HG02973 (cell line): Measurements from ENCODE around the gene GFPT1.
"Not testable (repeated sequence)": the region's sequence is repeated elsewhere in the genome, so short reads cannot be mapped to it uniquely, and the experiment has no call there.

ENCODE experiments used
- ATAC-seq: cut with Tn5 transposase; IDR thresholded peaks from one replicate; pipeline ENCODE4 v1.9.1; 2021; ENCODE audit warnings: moderate library complexity; ENCODE audit not compliant: unreplicated experiment

GFPT1 gene

DNA sequence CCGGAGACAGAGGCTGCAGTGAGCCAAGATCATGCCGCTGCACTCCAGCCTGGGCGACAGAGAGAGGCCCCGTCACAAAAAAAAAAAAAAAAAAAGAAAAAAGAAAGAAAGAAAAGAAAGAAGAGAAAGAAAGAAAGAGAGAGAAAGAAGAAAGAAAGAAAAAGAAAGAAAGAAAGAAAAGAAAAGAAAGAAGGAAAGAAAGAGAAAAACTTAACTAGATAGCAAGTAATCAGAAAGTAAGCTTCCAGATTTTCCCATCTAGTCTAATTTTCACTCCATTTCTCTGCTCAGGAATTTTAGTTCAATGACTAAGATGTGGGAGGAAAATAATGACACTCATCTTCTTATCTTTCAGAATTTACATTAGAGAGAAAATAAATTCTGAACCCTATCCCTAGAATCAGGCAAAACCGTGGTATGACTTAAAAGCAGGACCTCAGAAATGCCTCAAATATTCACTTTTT, 2.4 kb downstream of the GFPT1 start:
- ATAC-seq: no peak

DNA sequence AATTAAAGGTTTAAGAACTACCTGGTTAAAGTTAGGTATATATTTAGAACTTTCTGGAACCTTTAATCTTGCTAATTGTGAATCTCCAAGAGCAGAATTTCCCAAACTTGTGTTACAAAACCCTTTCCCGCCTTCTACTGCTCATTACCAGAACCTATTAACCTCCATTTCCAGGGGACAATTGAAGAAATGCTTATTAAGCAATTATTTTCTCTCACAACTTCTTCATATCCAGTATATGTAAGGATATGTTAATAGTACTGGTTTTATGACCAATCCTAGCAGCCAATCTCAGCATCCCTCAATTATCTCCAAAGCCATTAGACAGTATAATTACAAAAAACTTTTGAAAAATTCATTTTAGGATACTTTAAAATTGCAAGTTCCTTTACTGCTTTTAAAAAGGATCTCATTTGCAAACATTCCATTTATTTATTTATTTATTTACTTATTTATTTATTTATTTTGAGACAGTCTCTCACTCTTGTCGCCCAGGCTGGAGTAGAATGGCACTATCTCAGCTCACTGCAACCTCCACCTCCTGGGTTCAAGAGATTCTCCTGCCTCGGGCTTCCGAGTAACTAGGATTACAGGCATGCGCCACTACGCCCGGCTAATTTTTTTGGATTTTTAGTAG, 3.7 kb downstream of the GFPT1 start:
- no peak for ATAC-seq

DNA sequence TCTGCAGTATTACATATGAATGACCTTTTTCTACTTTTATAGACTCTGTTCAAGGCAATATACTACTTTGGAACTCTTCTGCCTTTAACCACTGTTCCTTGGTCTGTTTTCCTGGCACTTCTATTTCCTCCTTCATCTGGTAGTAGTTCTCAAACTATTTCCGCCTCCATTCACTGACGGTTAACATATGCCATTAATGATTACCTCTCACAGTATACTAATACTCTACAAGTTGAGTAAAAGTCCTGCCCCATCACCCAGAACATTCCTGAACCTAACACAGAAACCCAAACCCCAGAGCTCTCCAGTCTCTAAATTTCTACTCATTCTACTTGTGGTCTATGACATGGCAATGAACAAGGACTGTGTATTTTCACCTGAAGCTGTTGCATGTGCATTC, 4.5 kb downstream of the GFPT1 start:
- ATAC-seq: no peak

DNA sequence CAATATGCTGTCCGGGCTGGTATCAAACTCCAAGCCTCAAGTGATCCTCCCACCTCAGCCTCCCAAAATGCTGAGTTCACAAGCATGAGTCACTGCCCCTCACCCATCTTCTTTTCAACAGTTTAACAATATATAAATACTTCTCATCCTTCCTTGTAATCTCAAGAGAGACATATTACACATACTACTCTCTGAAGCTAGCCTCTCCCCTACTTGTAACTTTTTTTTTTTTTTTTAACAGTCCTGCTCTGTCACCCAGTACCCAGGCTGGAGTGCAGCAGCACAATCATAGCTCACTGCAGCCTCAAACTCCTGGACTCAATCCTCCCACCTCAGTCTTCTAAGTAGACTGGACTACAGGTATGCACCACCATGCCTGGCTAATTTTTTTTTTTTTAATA, 5.7 kb downstream of the GFPT1 start:
- ATAC-seq: no peak

DNA sequence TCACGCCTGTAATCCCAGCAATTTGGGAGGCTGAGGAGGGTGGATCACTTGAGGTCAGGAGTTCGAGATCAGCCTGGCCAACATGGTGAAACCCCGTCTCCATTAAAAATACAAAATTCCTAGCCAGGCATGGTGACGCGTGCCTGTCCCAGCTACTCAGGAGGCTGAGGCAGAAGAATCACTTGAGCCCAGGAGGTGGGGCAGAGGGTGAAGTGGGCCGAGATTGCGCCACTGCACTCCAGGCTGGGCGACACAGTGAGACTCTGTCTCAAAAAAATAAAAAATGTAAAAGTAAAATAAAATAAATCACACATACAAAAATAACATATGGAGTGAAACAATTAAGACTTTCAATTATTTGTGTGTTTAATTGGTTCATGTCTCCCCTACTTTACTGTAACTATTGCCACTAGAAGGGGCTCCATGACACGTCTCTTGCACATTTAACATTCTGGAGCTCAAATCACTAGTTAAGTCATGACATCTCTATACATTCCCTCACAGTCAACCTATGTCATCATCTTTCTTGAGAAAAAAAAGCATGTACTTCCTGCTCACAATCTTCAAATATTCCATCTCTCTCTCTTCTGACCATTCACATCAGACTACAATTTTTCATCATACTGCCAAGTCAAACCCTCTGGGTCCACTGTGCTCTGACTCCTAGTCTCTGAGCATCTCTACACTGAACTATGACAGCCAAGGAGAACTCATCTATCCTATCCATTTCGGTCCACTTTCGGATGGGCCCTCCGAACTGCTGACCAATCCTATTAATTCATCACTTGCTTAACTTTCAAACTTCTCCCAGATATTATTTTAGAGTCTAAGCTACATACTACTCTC, 6.7 kb downstream of the GFPT1 start:
- ATAC-seq: no peak

DNA sequence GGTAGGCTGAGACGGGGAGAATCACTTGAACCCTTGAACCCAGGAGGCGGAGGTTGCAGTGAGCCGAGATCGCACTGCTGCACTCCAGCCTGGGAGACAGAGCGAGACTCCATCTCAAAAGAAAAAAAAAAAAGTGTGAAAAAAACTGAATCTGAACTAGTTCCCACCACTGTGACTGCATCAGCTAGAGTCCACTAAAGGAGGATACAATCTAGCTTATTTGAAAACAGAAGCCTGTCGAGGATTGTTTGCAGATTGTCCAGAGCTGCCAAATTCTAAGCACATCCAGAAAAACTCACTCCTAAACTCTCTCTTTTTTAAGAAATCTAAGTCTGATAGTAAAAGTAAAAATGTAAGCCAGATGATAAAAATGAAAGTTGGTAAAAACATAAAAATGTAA, 10.6 kb downstream of the GFPT1 start:
- no peak for ATAC-seq

DNA sequence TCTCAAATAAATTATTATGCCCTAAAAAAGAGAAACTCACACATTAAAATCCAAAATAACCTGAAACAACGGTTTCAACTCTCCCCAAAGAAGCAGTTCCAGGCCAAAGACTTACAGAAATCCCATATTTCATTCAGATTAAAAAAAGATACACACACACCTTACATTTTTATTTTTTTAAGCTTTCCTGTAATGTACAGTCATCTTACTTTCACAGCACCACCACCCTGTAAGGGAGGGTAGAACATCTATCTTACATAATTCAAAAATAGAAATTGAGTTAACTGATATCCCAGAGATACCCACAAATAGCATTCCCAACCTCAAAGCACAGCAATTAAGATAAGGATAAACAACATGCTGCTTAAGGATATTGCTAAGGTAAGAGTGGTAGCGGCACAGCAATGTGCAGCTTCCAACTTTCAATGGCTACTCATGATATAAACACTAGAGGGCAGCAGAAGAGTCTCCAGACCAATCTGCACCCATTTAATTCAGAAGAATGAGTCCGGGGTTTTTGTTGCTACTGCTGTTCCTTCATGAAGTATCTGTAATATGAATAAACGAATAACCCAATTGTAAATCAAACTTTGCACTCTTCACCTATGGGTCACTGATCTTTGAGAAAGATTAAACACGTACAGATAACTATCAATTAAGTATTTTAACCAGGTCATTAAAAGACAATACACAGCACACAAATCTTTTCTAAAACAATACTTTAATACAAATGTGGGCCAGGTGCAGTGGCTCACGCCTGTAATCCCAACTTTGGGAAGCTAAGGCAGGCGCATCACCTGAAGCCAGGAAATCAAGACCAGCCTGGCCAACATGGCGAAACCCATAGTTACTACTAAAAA, 11.3 kb downstream of the GFPT1 start:
- no peak for ATAC-seq

DNA sequence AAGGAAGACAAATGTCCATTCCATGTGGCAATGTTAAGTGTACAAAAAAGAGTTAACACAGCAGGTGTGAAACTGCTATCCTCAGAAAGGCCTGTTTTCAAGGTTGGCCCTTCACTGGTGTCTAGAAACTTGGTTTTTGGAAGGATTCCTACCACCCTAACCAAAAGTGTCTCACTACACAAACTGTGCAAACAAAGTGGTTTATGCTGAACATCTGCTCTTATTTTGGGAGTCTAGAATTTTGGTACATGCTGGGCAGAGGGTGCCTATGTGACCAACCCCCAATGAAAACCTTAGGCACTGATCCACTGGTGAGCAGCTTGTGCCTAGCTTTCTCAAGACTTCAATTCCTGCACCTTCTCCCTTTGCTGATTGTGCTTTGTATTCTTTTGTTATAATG, 14.3 kb downstream of the GFPT1 start:
- ATAC-seq: no peak

DNA sequence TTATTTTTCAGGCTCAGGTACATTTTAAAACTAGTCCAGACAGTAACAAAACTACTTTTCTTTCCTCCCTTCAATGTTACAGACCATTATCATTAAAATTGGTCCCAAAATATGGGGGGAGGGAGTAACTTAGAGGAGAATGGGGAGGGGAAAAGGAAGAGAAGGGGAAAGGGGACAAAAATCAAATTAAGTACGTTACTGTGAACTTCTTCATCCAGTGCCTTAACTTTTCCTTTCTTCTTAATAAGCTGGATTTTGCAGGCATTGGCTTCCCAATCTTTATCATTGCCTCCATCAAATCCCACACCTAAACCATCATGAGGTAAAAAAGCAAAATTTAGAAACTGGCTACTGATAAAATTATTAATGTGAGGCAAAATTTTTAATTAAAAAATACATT, 17.2 kb downstream of the GFPT1 start:
- no peak for ATAC-seq

DNA sequence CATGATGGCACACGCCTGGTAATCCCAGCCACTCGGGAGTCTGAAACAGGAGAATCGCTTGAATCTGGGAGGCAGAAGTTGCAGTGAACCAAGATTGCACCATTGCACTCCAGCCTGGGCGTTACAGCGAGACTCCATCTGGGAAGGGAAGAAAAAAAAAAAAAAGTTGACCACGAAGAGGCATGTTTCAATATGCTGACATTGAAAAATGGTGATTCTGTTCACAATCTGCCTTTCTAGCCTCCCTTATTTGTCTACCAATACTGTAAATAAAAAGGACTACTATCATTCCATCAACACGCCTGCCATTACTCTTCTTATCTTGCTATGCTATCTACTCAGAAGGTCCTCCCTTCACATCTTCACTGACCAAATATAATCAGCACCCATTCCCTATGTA, 18.4 kb downstream of the GFPT1 start:
- ATAC-seq: no peak

DNA sequence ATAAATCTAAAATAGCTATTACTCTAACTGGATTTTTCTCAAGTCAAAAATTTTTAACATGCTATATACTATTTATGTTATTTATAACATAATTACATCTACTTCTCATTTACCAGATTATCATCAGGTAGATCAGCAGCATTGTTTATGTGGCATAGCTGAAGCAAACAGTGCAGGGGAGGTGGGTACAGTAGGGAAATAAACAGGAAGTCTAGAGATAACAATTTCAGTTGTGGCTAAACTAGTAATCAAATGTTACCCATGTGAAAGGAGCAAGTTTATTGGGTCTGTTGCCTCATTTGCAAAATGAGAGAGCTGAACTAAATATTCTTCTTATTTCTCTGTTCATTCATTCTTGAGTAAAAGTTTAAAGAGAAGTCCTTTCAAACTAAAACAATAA, 27.7 kb downstream of the GFPT1 start:
- ATAC-seq: no peak

DNA sequence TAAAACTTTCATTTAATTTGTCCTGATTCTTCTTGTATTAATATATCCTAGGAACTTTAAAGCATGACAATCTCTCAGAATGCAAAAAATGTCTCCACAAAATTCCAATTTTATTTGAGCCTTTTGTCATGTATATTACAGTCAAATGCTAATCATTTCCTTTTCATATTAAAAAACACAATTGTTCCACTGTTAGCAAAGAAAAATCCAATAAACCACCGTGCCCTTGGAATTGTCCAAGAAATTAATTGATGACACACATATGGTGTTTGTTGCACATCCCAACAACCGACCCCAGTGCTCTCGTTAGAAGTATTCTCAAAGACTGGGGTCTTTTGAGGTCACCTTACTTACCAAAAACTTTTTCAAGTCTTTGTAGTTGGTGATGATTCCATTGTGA, 28.1 kb downstream of the GFPT1 start:
- no peak for ATAC-seq

DNA sequence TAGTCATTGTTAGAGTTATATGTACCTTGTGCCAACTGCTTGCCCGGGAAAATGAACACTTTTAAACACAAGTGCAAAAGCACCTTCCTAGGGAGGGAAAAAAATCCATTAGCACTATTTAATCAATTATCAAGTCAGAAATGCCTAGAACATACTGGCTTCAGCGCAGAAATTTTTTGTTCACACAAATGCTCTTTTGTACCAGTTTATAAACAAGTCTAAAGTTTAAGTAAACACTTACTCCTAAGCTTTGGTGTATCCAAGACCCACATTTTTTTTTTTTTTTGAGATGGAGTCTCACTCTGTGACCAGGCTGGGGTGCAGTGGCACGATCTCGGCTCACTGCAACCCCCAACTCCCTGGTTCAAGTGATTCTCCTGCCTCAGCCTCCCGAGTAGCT, 30.6 kb downstream of the GFPT1 start:
- ATAC-seq: no peak

DNA sequence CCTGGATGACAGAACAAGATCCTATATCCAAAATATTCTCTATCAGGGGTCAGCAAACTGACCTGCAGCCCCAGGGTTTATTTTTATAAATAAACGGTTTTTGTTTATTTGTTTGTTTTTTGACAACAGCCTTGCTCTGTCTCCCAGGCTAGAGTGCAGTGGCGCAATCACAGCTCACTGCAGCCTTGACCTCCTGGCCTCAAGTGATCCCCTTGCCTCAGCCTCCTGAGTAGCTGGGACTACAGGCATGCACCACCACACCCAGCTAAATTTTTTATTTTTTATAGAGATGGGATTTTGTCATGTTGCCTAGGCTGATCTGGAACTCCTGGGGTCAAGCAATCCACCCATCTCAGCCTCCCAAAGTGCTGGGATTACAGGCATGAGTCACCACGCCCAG, 32.1 kb downstream of the GFPT1 start:
- ATAC-seq: not testable (repeated sequence)

DNA sequence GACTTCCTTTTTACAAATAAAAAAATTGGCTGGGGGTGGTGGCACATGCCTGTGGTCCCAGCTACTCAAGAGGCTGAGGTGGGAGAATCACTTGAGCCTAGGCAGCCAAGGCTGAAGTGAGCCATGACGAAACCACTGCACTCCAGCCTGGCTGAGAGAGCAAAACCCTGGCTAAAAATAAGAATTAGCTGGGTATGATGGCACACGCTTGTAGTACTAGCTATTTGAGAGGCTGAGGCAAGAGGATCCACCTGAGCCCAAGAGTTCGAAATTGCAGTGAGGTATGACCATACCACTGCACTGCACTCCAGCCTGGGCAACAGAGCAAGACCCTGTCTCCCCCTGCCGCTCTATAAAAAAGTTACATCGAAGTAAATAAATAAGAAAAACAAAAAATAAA, 33.7 kb downstream of the GFPT1 start:
- no peak for ATAC-seq

DNA sequence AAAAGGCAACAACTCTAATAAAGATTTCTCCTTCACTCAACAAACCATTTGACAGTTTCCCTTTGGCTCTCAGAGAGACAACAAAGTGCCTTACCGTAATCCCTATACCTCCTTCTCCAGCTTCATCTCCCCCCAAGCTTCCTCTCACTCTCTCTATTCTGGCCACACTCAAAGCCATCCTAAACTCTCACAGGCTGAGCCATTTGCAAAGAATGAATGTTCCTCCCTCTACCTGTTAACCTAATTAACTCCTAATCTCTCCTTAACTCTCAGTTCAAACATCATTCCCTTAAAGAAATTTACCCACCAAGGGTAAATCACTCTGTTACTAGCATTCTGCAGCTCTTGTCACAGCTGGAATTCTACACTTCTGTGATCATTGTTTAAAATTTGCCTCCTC, 38.2 kb downstream of the GFPT1 start:
- no peak for ATAC-seq

DNA sequence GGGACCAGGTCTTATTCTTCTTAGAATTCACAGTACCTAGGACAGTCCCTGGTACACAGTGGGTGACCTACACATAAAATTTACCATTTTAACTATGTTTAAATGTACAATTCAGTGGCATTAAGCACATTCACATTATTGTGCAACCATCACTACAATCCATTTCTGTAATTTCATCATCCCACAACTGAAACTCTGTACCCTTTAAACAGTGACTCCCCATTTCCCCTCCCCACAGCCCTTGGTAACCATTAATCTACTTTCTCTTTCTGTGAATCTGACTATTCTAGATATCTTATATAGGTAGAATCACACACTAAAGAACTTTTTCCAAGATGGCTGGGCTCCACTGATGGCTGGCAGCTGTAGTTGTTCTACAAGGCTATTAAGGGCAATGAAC, 41.6 kb downstream of the GFPT1 start:
- no peak for ATAC-seq

DNA sequence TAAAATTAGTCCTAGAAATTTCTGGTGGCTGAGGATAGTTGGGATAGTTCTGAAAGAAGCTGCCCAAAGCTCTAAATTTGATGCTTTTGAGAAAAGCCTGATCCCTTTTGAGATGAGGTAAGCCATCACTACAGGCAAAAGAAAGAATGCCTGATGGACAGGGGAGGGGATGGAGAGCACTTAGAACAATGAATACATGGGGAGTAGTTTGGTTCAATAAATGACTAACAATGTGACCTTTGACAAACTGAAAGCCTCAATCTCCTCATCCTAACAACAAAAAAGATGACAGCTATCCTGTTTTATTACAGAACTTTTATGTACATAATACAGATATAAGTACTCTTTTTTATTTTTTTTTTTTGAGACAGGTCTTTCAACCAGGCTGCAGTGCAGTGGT, 42.7 kb downstream of the GFPT1 start:
- no peak for ATAC-seq

DNA sequence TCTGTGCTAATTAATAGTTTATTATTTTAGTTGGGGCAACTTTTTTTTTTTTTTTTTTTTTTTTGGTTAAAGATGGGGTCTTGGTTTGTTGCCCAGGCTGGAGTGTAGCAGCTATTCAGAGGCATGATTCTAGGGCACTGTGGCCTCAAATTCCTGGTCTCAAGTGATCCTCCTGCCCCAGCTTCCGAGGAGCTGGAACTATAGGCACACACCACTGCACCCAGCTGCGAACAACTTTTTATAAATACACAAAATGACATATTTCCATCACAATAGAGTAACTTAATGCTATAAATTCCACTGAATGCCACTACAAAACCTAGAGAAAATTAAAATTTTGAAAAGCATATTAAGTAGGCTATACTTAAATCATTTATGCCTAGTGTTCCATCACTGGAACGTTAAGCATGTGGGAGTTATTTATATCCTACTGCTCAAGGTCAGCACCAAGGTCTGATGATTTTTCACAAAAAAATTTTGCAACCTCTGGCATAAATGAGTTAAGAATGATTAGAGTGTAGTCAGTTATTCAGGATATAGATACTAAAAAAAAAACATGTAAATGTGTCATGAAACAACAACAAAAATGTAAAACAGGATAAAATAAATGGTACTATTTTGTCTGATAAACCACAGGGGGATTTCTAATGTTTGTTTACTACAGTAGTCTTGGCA, 46.8 kb downstream of the GFPT1 start:
- no peak for ATAC-seq

DNA sequence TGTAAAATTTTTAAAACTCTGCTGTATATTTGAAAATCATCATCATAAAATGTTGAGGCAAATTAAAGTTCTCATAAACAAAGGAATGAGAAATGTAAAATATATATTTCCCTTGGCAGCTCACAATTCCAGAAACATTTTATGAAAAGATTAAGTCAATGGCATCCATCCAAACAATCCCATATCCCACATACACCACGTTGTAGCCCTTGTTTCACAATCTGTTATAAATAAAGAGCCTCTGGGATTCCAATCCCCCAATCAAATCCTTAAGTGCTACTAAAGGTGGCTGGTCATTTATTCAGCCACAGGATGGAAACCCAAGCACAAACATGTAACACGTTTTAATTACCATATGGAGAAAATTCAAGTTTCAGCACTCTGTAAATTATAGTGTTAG, 51.7 kb downstream of the GFPT1 start:
- ATAC-seq: no peak

DNA sequence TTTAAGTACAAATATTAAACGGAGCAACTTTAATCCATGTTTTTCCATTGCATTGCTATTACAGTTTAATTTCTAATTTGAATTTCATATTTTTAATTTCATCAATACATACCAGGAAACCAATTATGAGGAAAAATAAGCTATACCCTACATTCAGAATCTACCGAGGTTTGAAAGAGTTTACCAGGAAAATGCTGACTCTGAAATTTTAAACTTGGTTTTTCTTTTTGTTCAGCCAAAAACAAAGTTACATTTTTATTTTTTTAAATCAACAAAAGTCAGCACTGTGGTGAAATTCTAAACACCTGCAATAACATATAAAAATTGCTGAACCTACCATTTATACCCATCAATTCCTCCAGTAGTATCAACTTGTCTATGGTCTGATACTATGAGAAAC, 53.7 kb downstream of the GFPT1 start:
- no peak for ATAC-seq
